Neural cell (in vitro differentiated cells): Measurements from ENCODE around the gene LRIT1. TPM values are rescaled to one million over a fixed set of nuclear protein-coding genes. Genes with fewer than 3 reads are reported as not detected.

Experiments
- H2AFZ ChIP-seq: fragments of 200-600, 300-800 bp; sonication (generic), shearing (Covaris generic); 2 replicates; pipeline ENCODE4 v1.6.0; 2014; ENCODE audit warnings: low read depth, mild to moderate bottlenecking, antibody characterized with exemption, low read length, moderate library complexity
- H3F3A ChIP-seq: fragments of 200-600 bp; shearing (Covaris generic); 2 replicates; pipeline ENCODE4 v1.6.1; 2016; ENCODE audit warnings: mild to moderate bottlenecking, moderate library complexity, mixed read lengths, antibody characterized with exemption, low read length; ENCODE audit not compliant: insufficient read depth, poor library complexity, severe bottlenecking
- H3K27ac ChIP-seq: fragments of 200-600, 300-800 bp; sonication (generic), shearing (Covaris generic); 2 replicates; pipeline ENCODE4 v1.5.1; 2014; ENCODE audit warnings: mild to moderate bottlenecking, low read length, moderate library complexity
- H3K27me3 ChIP-seq: fragments of 300-800, 200-600 bp; sonication (generic), shearing (Covaris generic); 2 replicates; pipeline ENCODE4 v1.6.0; 2014; ENCODE audit warnings: mild to moderate bottlenecking, low read depth, low read length, moderate library complexity; ENCODE audit not compliant: insufficient read depth
- H3K36me3 ChIP-seq: fragments of 300-800, 200-600 bp; sonication (generic), shearing (Covaris generic); 2 replicates; pipeline ENCODE4 v1.5.1; 2014; ENCODE audit warnings: mild to moderate bottlenecking, antibody characterized with exemption, low read length, moderate library complexity; ENCODE audit not compliant: insufficient read depth
- H3K4me2 ChIP-seq: fragments of 300-800, 200-600 bp; sonication (generic), shearing (Covaris generic); 2 replicates; pipeline ENCODE4 v1.6.0; 2014; ENCODE audit warnings: mild to moderate bottlenecking, low read length
- H3K4me3 ChIP-seq: fragments of 300-800, 200-600 bp; sonication (generic), shearing (Covaris generic); 2 replicates; pipeline ENCODE4 v1.5.1; 2014; ENCODE audit warnings: mild to moderate bottlenecking, low read length, moderate library complexity
- H3K79me2 ChIP-seq: fragments of 200-600 bp; shearing (Covaris generic); replicated peaks from 2 replicates; pipeline ENCODE4 v1.6.0; 2014; ENCODE audit warnings: mild to moderate bottlenecking, low read length, moderate library complexity; ENCODE audit not compliant: insufficient read depth
- H3K9ac ChIP-seq: fragments of 300-800, 200-600 bp; sonication (generic), shearing (Covaris generic); 2 replicates; pipeline ENCODE4 v1.6.1; 2016; ENCODE audit warnings: mild to moderate bottlenecking, low read length, mixed read lengths
- H3K9me2 ChIP-seq: fragments of 200-600 bp; shearing (Covaris generic); 2 replicates; pipeline ENCODE4 v1.6.1; 2016; ENCODE audit warnings: mild to moderate bottlenecking, low read length, mixed read lengths; ENCODE audit not compliant: insufficient read depth
- H3K9me3 ChIP-seq: fragments of 200-600, 300-800 bp; sonication (generic), shearing (Covaris generic); 2 replicates; pipeline ENCODE4 v1.6.1; 2016; ENCODE audit warnings: mild to moderate bottlenecking, mixed run types, low read length, moderate library complexity, mixed read lengths
- H4K20me1 ChIP-seq: fragments of 200-600 bp; shearing (Covaris generic); 2 replicates; pipeline ENCODE4 v1.6.1; 2016; ENCODE audit warnings: mild to moderate bottlenecking, mixed run types; ENCODE audit not compliant: insufficient read depth
- CTCF ChIP-seq: fragments of 450-650 bp; IDR thresholded peaks from 2 replicates; pipeline ENCODE4 v1.5.1; 2014; ENCODE audit warnings: antibody characterized with exemption, mild to moderate bottlenecking, moderate library complexity; ENCODE audit not compliant: poor library complexity, severe bottlenecking
- EP300 ChIP-seq: fragments of 450-650 bp; conservative IDR thresholded peaks from 2 replicates; pipeline ENCODE4 v1.6.1; 2014; ENCODE audit warnings: antibody characterized with exemption, mild to moderate bottlenecking, moderate library complexity; ENCODE audit not compliant: poor library complexity, severe bottlenecking
- EZH2 ChIP-seq: fragments of 200-600, 300-800 bp; shearing (Covaris generic), sonication (generic); IDR thresholded peaks from 2 replicates; pipeline ENCODE4 v1.6.1; 2014; ENCODE audit warnings: antibody characterized with exemption, low read length, borderline replicate concordance, mild to moderate bottlenecking; ENCODE audit not compliant: insufficient read depth, poor library complexity, severe bottlenecking
- MXI1 ChIP-seq: fragments of 450-650 bp; conservative IDR thresholded peaks from 2 replicates; pipeline ENCODE4 v1.6.1; 2014; ENCODE audit warnings: antibody characterized with exemption, mild to moderate bottlenecking; ENCODE audit not compliant: poor library complexity, severe bottlenecking
- POLR2AphosphoS5 ChIP-seq: IDR thresholded peaks from 2 replicates; pipeline ENCODE4 v1.6.1; 2012
- RAD21 ChIP-seq: fragments of 450-650 bp; conservative IDR thresholded peaks from 2 replicates; pipeline ENCODE4 v1.6.1; 2014; ENCODE audit warnings: antibody characterized with exemption, mild to moderate bottlenecking, moderate library complexity
- REST ChIP-seq: IDR thresholded peaks from 2 replicates; pipeline ENCODE4 v1.6.1; 2012; ENCODE audit warnings: borderline replicate concordance
- SMC3 ChIP-seq: fragments of 450-650 bp; conservative IDR thresholded peaks from 2 replicates; pipeline ENCODE4 v1.6.1; 2014; ENCODE audit warnings: antibody characterized with exemption, mild to moderate bottlenecking, moderate library complexity; ENCODE audit not compliant: poor library complexity
- TAF1 ChIP-seq: IDR thresholded peaks from 2 replicates; pipeline ENCODE4 v1.6.1; 2012; ENCODE audit warnings: low read depth
- polyA plus RNA-seq: library from polyadenylated mRNA; depleted of rRNA; stranded (reverse); fragments of >200 nt; gene quantifications from 2 replicates; pipeline ENCODE4 v1.2.3, GENCODE V29; 2014

LRIT1 gene
- polyA plus RNA-seq, 1 donor from 2014 or later = not detected

GRCh38 chr10:84212014-84212413 lies 29.3 kb downstream of the LRIT1 start:
- no peak overlapping the region for H2AFZ ChIP-seq

GRCh38 chr10:84211566-84211965 lies 29.8 kb downstream of the LRIT1 start:
- no peak overlapping the region for H3K9ac ChIP-seq
- no peaks in the 10 kb centered on the region for H3K36me3 ChIP-seq
- H3K4me2 ChIP-seq = no peak overlapping the region
- H3K27ac ChIP-seq = no peak overlapping the region
- H3K79me2 ChIP-seq = no peaks in the 10 kb centered on the region
- H3F3A ChIP-seq = no peaks in the 10 kb centered on the region
- no peaks in the 10 kb centered on the region for H4K20me1 ChIP-seq
- H2AFZ ChIP-seq = no peak overlapping the region
- no peaks in the 10 kb centered on the region for H3K9me3 ChIP-seq
- no peaks in the 10 kb centered on the region for H3K27me3 ChIP-seq
- no peaks in the 10 kb centered on the region for H3K9me2 ChIP-seq
- H3K4me3 ChIP-seq = no peak overlapping the region
- TF ChIP-seq SMC3 (no peak), MXI1 (no peak), RAD21 (no peak), CTCF (no peak), EP300 (no peak), REST (no peak)

More at GRCh38 chr10:84212014-84212413, 29.3 kb downstream of the LRIT1 start:
- no peak overlapping the region for H3K4me2 ChIP-seq
- TF ChIP-seq MXI1 (no peak), RAD21 (no peak), EP300 (no peak), REST (no peak), POLR2AphosphoS5 (no peak), CTCF (no peak), TAF1 (no peak), EZH2 (no peak), SMC3 (no peak)
- no peak overlapping the region for H3K4me3 ChIP-seq
- no peaks in the 10 kb centered on the region for H3F3A ChIP-seq
- no peaks in the 10 kb centered on the region for H3K79me2 ChIP-seq
- H4K20me1 ChIP-seq = no peaks in the 10 kb centered on the region
- H3K27me3 ChIP-seq = no peaks in the 10 kb centered on the region
- H3K27ac ChIP-seq = no peak overlapping the region
- H3K9ac ChIP-seq = no peak overlapping the region
- no peaks in the 10 kb centered on the region for H3K9me3 ChIP-seq
- H3K36me3 ChIP-seq = no peaks in the 10 kb centered on the region
- H3K9me2 ChIP-seq = no peaks in the 10 kb centered on the region
